ENCODE results near the gene ZFP2. TPM values are rescaled to one million over a fixed set of nuclear protein-coding genes. Genes with fewer than 3 reads are reported as not detected.
"Not testable (repeated sequence)": the region's sequence is repeated elsewhere in the genome, so short reads cannot be mapped to it uniquely, and the experiment has no call there.

Gene ZFP2
- total RNA-seq: 1 to 10 TPM; 4.5 to 5.5 TPM

DNA sequence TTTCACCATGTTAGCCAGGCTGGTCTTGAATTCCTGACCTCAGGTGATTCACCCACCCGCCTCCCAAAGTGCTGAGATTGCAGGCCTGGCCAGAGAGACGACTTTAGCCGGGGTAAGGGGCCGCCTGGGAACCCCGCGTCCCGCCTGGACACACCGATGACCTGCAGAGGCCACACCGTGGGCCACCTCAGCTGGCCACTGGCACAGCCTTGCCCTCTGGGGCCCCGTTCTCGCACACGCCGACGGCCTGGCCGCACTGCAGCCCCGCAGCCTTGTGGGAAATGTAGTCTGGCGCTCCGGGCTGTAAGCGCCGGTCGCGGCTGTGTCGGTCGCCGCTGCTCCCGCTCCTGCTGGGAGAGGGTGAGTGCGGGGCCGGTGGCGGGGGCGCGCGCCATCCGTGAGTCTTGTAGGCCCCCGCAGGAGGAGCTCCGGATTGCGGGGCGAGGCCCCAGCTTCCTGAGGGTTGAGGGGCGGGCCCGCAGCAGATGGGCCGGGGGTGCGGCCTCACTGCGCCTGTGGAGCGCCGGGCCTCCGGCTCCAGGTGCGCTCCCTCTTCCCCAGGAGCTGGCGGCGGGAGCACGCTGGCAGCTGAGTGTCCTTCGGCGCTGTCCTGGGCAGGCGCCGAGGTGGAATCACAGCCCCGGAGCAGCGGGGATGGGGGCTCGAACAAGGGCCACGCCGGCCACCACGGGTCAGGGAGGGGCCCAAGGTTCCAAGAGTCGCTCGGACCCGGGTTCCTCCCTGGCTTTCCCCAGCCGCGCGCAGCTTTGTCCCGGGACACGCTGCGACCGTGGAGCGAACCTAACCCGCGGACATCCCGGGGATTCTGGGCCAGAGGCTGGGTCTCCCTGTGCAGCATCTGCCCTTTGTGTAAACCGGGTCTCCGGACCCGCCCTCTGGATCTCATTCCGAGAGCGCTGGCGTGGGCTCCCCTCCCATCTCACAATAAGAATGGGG lies at the start of gene ZFP2:
TSS of gene ZFP2 (plus strand) at position 299 of the 957 bp plus-strand sequence. CDS start 35,401 bp downstream, outside the sequence.
- Histone ChIP-seq H3K27me3 (replicated peaks; ENCODE audit: insufficient read depth) (no peaks in the 10 kb centered on the region), H3K27ac (peak within 1 kb of the TSS; percentile 74 to 76), H3K36me3 (no peaks in the 10 kb centered on the region), H3K4me1 (replicated peaks) (no peaks in the 10 kb centered on the region), H3K9me3 (no peaks in the 10 kb centered on the region), H3K4me3 (peak within 1 kb of the TSS; percentile 73 to 76)
- DNase-seq (ENCODE audit: low spot score): peak; percentile 60
- WGBS: 2% methylated on average over 68 of the region's 79 CpGs
- intact Hi-C loops (cut with DNase I): no loop called here
- TF ChIP-seq, protein P1, sequence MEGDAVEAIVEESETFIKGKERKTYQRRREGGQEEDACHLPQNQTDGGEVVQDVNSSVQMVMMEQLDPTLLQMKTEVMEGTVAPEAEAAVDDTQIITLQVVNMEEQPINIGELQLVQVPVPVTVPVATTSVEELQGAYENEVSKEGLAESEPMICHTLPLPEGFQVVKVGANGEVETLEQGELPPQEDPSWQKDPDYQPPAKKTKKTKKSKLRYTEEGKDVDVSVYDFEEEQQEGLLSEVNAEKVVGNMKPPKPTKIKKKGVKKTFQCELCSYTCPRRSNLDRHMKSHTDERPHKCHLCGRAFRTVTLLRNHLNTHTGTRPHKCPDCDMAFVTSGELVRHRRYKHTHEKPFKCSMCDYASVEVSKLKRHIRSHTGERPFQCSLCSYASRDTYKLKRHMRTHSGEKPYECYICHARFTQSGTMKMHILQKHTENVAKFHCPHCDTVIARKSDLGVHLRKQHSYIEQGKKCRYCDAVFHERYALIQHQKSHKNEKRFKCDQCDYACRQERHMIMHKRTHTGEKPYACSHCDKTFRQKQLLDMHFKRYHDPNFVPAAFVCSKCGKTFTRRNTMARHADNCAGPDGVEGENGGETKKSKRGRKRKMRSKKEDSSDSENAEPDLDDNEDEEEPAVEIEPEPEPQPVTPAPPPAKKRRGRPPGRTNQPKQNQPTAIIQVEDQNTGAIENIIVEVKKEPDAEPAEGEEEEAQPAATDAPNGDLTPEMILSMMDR (IDR thresholded peaks at IDR 0.05): no peak
- TF ChIP-seq POLR2AphosphoS5 (IDR thresholded peaks at IDR 0.05): peak; percentile 73

DNA sequence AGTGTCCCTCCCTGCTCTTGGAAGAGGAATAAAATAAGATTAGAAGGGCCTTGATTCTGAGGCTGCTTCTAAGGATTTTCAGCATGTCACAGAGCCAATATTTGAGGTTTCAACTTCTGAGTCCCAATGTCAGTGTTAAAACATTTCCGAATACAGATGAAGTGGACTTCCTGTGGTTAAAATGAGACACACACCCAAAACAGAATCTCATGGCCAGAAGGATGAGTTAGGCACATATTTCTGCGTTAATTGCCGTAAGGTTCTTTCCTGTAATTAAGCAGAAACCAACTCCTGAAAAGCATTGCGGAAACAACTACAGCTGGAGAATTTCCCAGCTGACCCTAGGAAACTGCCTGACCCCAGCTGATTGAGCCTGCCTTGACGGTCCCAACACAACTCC lies 46.4 kb upstream of the ZFP2 start:
- DNase-seq (ENCODE audit: low spot score): no peak
- Histone ChIP-seq H3K27ac (no peak overlapping the region), H3K4me3 (no peak overlapping the region), H3K9me3 (no peaks in the 10 kb centered on the region), H3K27me3 (replicated peaks; ENCODE audit: insufficient read depth) (no peaks in the 10 kb centered on the region), H3K4me1 (replicated peaks) (no peaks in the 10 kb centered on the region), H3K36me3 (no peaks in the 10 kb centered on the region)
- TF ChIP-seq, protein P1 (IDR thresholded peaks at IDR 0.05): no peak
- TF ChIP-seq POLR2A (IDR thresholded peaks at IDR 0.05) (no peak), POLR2AphosphoS5 (IDR thresholded peaks at IDR 0.05) (no peak)
- intact Hi-C loops (cut with DNase I): no loop called here
- WGBS: 82% methylated on average over 5 of the region's 5 CpGs

DNA sequence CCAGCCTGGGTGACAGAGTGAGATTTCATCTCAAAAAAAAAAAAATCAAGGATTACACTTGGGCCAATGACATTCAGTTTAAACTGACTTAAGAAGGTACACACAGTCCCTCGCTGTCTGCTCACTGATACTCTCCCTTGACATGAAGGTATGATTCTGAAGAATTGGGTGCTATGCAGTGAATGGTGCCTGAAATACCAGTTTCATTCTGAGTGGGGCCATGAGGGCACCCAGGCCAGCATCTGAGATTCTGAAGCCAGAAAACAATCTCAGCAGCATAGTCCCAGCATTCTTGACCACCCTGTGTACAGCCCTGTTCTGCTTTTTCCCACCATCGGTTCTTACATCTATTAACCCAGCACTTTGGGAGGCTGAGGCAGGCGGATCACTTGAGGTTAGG lies 43.8 kb upstream of the ZFP2 start:
- WGBS: 96% methylated on average over 3 of the region's 3 CpGs
- no peaks in the 10 kb centered on the region for H3K36me3 ChIP-seq
- no peak overlapping the region for H3K4me3 ChIP-seq
- no peaks in the 10 kb centered on the region for H3K9me3 ChIP-seq
- H3K4me1 ChIP-seq (replicated peaks): no peaks in the 10 kb centered on the region
- DNase-seq (ENCODE audit: low spot score): no peak
- H3K27ac ChIP-seq: no peak overlapping the region
- TF ChIP-seq POLR2AphosphoS5 (IDR thresholded peaks at IDR 0.05): no peak
- no peaks in the 10 kb centered on the region for H3K27me3 ChIP-seq (replicated peaks; ENCODE audit: insufficient read depth)
- intact Hi-C loops (cut with DNase I): no loop called here

DNA sequence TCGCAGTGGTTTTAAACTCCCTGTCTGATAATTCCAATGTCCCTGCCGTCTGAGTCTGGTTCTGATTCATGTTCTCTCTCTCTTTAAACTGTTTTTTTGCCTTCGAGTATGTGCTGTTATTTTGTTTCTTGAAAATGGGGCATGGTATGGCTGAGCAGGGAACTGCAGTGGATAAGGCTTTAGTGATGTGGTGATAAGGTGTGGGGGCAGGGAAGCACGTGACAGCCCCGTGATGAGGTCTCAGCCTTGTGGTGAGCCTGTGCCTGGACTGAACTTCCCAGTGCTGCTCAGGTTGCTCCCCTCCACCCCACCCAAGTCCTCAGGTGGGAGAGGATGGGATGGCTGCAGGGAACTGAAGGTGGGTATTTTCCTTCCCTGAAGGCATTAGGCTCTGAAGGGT lies 41.4 kb upstream of the ZFP2 start:
- H3K27ac ChIP-seq: no peak overlapping the region
- TF ChIP-seq, protein P1 (IDR thresholded peaks at IDR 0.05): no peak
- TF ChIP-seq POLR2AphosphoS5 (IDR thresholded peaks at IDR 0.05) (no peak), POLR2A (IDR thresholded peaks at IDR 0.05) (no peak)
- H3K27me3 ChIP-seq (replicated peaks; ENCODE audit: insufficient read depth): no peaks in the 10 kb centered on the region
- no peaks in the 10 kb centered on the region for H3K36me3 ChIP-seq
- intact Hi-C loops (cut with DNase I): no loop called here
- no peaks in the 10 kb centered on the region for H3K9me3 ChIP-seq
- WGBS: 44% methylated on average over 5 of the region's 5 CpGs
- H3K4me1 ChIP-seq (replicated peaks): no peaks in the 10 kb centered on the region
- DNase-seq (ENCODE audit: low spot score): no peak
- no peak overlapping the region for H3K4me3 ChIP-seq

DNA sequence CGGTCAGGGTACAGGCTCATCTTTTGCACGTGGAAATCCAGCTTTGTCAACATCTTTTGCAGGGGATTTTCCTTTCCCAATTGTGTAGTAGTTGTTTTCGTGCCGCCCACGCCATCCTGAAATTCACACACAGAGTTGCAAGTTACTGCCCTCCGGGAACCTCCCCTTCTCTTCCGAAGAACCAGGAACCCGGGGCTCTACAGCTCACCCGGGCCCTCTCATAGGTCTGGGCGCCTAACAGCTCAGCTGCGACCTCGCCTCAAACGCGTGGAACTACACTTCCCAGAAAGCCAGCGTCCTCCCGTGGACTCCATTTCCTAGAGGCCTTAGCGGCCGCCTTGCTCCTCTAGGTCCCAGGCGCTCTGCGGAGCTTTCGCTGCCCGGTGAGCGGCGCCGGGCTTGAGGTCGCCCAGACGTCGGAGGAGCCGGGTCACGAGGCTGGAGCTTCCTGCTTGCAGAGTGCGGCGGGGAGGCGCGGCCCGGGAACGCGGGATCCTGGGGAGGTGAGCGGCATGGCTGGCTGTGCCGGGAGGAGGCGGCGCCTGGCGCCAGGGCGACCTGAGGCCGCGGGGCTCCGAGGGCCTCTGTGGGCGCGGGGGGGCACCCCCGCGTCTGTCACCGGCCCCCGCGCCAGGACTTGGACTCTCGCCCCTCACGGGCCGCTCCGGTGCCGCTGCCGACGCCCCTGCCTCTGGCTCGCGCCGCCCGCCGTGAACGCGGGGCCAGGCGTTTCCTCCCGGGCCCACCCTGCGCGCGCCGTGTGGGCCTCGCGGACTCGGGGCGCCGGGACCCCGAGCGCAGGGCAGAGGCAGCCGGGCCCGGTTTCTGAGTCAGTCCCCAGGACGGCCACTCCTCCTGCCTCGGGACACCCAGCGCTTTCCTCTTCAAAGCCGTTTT lies 35.8 kb upstream of the ZFP2 start, which contains the start of gene ZNF354B:
TSS of gene ZNF354B (plus strand) at position 329 of the 897 bp plus-strand sequence. CDS start 1,095 bp downstream, outside the sequence.
- Histone ChIP-seq H3K9me3 (no peaks in the 10 kb centered on the region), H3K4me1 (replicated peaks) (no peaks in the 10 kb centered on the region), H3K27ac (peak within 1 kb of the TSS; percentile 76), H3K36me3 (no peaks in the 10 kb centered on the region), H3K4me3 (peak within 1 kb of the TSS; percentile 76 to 83), H3K27me3 (replicated peaks; ENCODE audit: insufficient read depth) (no peaks in the 10 kb centered on the region)
- 1% methylated on average over 52 of the region's 86 CpGs for WGBS
- intact Hi-C loops (cut with DNase I): loop anchor here (5.0 kb wide), 1 partner anchor 128 kb away; the partner anchor contains the start of gene ZNF354A
- peak; percentile 89 for DNase-seq (ENCODE audit: low spot score)
- TF ChIP-seq POLR2AphosphoS5 (IDR thresholded peaks at IDR 0.05) (peak; percentile 91), POLR2A (IDR thresholded peaks at IDR 0.05) (peak; percentile 60)
- TF ChIP-seq, protein P1 (IDR thresholded peaks at IDR 0.05): peak in 2 of 4 experiments; percentile 27 to 34

DNA sequence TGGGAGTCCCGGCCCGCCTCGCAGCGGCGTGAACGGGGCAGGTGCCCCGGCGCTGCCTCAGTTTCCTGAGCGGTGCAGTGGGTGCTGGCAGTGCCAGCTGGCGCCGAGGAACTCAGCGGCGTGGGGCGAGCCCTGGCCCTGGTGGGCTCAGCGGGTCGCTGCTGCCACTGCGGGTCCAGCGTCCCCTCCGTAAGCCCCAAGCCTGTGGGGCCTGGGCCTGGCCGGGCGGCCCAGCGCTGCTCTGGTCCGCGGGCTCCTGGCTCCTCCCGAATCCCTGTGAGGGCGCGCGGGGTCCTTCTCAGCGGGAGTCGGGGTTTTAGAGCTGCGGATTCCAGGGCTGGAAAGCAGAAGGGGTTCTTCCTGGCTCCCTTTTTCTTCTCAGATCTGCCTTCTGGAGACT lies 35.1 kb upstream of the ZFP2 start:
- no CpG with 5 or more reads among the region's 31 CpGs for WGBS
- DNase-seq (ENCODE audit: low spot score); H3K27me3 ChIP-seq (replicated peaks; ENCODE audit: insufficient read depth); intact Hi-C loops (cut with DNase I); H3K4me1 ChIP-seq (replicated peaks); H3K36me3 ChIP-seq; H3K9me3 ChIP-seq: not testable (repeated sequence)
- peak overlapping the region; percentile 76 for H3K27ac ChIP-seq
- peak overlapping the region; percentile 76 to 83 for H3K4me3 ChIP-seq

Measured in prostate gland (tissue), 2 donors.